ENCODE data around the gene CERS4. TPM values are rescaled to one million over a fixed set of nuclear protein-coding genes. Genes with fewer than 3 reads are reported as not detected.

The CERS4 gene
- total and polyA plus RNA-seq, 8 donors: 36.8 to 59.1 (median 48.6) TPM

DNA sequence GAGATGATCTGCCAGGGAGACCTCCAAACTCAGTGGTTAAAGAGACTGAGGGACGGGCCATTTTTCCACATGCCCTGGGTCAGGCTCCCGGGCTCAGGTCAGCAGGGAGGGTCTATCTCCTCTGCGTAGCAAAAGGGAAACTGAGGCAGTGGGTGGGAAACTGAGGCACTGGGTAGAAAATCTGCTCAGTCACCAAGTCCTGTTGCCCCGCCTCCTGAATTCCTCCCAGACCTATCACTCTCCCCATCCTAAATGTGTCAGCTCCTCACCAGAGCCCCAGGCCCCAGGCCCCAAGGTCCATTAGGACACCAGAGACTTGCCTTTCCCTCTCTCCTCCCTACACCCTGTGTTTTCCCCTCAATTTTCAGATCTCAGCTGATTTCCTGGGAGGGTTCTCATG is 96.6 kb downstream of the CERS4 start:
- Histone ChIP-seq H3K27me3 (peaks cover 0 to 5% of the 10 kb centered on the region in 2 donors), H3K4me3 (no peak overlapping the region), H3K36me3 (peaks cover 0 to 35% of the 10 kb centered on the region in 2 donors), H3K4me1 (peaks cover 13 to 41% of the 10 kb centered on the region in 2 donors), H3K27ac (no peak overlapping the region), H3K9me3 (no peaks in the 10 kb centered on the region)
- TF ChIP-seq, protein P1, sequence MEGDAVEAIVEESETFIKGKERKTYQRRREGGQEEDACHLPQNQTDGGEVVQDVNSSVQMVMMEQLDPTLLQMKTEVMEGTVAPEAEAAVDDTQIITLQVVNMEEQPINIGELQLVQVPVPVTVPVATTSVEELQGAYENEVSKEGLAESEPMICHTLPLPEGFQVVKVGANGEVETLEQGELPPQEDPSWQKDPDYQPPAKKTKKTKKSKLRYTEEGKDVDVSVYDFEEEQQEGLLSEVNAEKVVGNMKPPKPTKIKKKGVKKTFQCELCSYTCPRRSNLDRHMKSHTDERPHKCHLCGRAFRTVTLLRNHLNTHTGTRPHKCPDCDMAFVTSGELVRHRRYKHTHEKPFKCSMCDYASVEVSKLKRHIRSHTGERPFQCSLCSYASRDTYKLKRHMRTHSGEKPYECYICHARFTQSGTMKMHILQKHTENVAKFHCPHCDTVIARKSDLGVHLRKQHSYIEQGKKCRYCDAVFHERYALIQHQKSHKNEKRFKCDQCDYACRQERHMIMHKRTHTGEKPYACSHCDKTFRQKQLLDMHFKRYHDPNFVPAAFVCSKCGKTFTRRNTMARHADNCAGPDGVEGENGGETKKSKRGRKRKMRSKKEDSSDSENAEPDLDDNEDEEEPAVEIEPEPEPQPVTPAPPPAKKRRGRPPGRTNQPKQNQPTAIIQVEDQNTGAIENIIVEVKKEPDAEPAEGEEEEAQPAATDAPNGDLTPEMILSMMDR (IDR thresholded peaks at IDR 0.05): no peak
- ATAC-seq (no peak), DNase-seq (peak in 1 of 4 donors; percentile 28)
- intact Hi-C loops (cut with DNase I): no loop called here

DNA sequence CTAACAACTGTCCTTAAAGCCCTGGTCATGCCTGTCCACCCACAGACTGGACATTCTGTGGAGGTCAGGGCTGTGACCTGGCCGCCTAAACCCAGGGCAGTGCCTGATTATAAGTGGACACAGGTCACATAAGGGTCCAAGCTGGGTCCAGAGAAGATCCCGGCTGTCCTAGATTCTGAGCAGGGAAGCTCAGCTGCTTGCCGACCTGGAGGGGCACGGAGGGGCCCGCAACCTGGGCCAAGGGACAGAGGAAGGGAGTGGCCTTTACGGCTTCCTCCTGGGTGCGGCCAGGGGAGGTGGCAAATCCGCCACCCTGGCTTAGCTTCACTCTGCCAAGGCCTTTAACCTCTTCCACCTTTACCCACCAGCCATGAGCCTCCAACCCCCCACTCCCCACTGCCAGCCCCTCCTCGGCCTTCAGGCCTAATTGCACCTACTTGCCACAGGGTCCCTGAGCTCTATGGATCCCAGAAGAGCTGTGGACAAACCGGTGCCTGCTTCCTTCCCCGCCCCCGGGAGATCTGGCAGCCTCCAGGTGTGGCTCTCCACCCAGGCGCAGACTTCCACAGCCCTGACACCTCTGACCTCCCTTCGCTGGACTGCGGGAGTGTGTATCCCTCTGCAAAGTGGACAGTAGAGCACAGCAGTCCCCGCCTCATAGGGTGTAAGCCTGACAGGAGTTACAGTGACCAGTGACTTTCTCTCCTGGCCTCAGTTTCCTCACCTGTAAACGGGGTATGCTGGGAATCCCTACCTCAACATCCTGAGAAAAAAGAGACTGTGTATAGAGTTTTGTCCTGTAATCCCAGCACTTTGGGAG is 97.3 kb downstream of the CERS4 start:
- peaks cover 0 to 42% of the 10 kb centered on the region in 2 donors for H3K36me3 ChIP-seq
- TF ChIP-seq, protein P1 (IDR thresholded peaks at IDR 0.05): no peak
- H3K4me1 ChIP-seq: peaks cover 13 to 48% of the 10 kb centered on the region in 2 donors
- peaks cover 0 to 5% of the 10 kb centered on the region in 2 donors for H3K27me3 ChIP-seq
- no peak overlapping the region for H3K27ac ChIP-seq
- DNase-seq (peak in 2 of 4 donors; percentile 28 to 41), ATAC-seq (no peak)
- H3K4me3 ChIP-seq: peak overlapping the region in 1 of 2 donors; percentile 53
- intact Hi-C loops (cut with DNase I): no loop called here
- H3K9me3 ChIP-seq: no peaks in the 10 kb centered on the region

DNA sequence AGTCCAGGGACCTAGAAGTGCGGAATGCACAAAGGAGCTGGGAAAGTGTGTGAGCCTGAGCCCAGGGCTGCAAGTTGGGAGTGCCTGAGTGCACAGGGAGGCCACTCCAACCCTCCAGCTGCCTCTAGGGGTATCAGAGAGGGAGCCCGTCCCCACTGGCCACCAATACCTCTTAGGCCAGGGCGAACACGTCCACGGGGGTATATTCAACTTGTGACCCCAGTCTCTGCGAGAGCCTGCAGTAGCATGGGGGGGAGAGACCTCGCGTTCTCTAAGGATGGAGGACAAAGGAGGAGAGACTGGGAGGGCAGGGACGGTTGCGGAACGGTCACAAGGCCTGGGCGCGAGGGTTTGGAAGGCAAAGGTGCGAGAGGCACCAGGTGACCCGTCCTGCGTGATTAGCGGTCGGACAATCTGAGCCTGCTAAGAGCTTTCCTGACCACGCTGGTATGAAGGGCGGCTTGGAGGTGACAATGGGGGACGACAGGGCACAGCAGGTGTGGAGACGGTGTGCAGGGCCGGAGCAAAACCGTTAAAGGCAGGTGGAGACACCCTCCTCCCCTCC is 98.3 kb downstream of the CERS4 start:
- TF ChIP-seq, protein P1 (IDR thresholded peaks at IDR 0.05): no peak
- Histone ChIP-seq H3K36me3 (peaks cover 0 to 43% of the 10 kb centered on the region in 2 donors), H3K4me3 (peak overlapping the region; percentile 46 to 53), H3K9me3 (no peaks in the 10 kb centered on the region), H3K27me3 (peaks cover 0 to 5% of the 10 kb centered on the region in 2 donors), H3K27ac (peak overlapping the region in 1 of 2 donors; percentile 74), H3K4me1 (peaks cover 13 to 56% of the 10 kb centered on the region in 2 donors)
- intact Hi-C loops (cut with DNase I): no loop called here
- peak in 2 of 4 donors; percentile 24 to 60 for DNase-seq
- ATAC-seq: peak; percentile 6

DNA sequence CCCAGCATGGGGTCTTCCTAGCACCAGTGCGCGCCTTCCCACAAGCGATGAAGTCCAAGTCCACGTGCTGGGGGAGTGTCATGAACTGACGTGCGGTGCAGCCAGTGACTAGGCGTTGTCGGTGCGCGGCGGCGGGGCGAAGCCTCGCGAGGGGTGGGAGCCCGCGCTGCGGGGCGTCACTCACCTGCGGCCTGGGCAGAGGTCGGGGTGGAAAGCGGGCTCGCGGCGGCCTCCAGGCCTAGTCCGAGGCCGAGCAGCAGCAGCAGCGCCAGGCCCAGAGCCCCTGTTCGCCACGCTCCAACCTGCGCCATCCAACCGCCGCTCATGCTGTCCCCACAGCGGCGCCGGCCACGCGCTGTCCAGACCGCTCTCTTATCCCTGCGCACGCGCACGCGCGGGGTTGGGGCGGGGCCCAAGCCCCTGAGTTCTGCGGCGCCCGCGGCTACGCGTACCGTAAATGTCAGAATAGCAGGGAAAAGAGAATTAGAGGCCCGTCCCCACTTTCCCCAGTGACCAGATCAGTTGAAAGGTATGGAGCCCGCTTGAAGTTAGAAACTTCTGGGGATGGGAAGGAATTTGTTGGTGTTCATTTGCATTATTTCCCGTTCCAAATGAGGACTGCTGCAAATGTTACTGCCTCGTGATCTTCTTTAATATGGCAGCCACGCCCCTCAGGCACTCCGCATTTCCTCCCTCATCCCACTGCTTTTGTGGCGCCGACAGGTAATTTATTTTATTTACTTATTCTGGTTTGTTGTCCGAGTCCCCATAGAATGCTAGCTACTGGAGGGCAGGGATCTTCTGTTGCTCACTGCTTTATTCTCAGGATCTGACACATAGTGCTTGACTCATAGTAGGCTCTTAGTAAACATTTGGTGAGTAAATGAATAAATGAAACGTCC is 99.0 kb downstream of the CERS4 start, which contains the start of gene CD320:
CD320 (minus strand) TSS at position 394 of the 902 bp plus-strand sequence; CDS start at position 326, 68 bp downstream.
- TF ChIP-seq, protein P1 (IDR thresholded peaks at IDR 0.05): no peak
- peaks cover 13 to 56% of the 10 kb centered on the region in 2 donors for H3K4me1 ChIP-seq
- no peaks in the 10 kb centered on the region for H3K9me3 ChIP-seq
- peaks cover 0 to 5% of the 10 kb centered on the region in 2 donors for H3K27me3 ChIP-seq
- intact Hi-C loops (cut with DNase I): no loop called here
- H3K4me3 ChIP-seq: peak within 1 kb of the TSS; percentile 46 to 53
- DNase-seq: peak; percentile 89 to 97 (median 92)
- ATAC-seq: peak; percentile 98
- peak within 1 kb of the TSS; percentile 13 to 74 for H3K27ac ChIP-seq
- H3K36me3 ChIP-seq: peaks cover 0 to 46% of the 10 kb centered on the region in 2 donors

Data from left lung (tissue), 10 donors.